HepG2 (cell line): ENCODE data around the gene DCAF12L1.

ENCODE experiments used
- ZFP41 ChIP-seq: sonication (generic); formaldehyde crosslinking; IDR thresholded peaks from 2 replicates; pipeline ENCODE4 v1.4.0; 2020; ENCODE audit warnings: mild to moderate bottlenecking, missing genetic modification reagents, borderline replicate concordance
- ZNF431 ChIP-seq: sonication (generic); formaldehyde crosslinking; IDR thresholded peaks from 2 replicates; pipeline ENCODE4 v1.9.0; 2022; ENCODE audit warnings: missing genetic modification reagents, low read depth, mild to moderate bottlenecking, borderline replicate concordance
- TF ChIP-seq, protein P1 (sequence below): sonication (generic); formaldehyde crosslinking; IDR thresholded peaks from 2 replicates; pipeline ENCODE4 v1.9.0; 2021; ENCODE audit warnings: missing genetic modification reagents, borderline replicate concordance
- TF ChIP-seq, protein P2 (sequence below): sonication (generic); formaldehyde crosslinking; IDR thresholded peaks from 2 replicates; pipeline ENCODE4 v1.4.0; 2020; ENCODE audit warnings: missing genetic modification reagents; ENCODE audit errors: not compliant biosample characterization

DNA sequence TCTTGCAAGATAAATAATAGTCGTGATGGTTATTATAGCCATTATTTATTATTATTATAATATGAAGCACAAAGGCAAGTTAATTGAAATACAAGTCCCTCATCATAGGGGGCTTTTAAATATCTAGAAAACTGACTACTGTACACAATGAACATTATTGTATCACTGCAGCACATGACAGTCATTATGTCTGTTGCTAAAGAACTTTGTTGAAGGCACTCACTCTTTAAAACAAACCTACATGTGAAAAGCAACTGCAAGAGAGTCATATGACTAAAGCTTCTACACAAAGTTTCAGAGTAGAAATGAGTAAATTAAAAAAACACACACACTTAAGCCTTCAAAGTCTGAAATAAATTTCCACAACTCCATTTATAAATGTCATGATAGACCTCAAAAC is 23.3 kb upstream of the DCAF12L1 start:
- TF ChIP-seq, protein P1, sequence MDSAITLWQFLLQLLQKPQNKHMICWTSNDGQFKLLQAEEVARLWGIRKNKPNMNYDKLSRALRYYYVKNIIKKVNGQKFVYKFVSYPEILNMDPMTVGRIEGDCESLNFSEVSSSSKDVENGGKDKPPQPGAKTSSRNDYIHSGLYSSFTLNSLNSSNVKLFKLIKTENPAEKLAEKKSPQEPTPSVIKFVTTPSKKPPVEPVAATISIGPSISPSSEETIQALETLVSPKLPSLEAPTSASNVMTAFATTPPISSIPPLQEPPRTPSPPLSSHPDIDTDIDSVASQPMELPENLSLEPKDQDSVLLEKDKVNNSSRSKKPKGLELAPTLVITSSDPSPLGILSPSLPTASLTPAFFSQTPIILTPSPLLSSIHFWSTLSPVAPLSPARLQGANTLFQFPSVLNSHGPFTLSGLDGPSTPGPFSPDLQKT (CRISPR knock-in tag), result no peak
- no peak for TF ChIP-seq ZFP41 (CRISPR knock-in tag)
- no peak for TF ChIP-seq ZNF431
- TF ChIP-seq, protein P2, sequence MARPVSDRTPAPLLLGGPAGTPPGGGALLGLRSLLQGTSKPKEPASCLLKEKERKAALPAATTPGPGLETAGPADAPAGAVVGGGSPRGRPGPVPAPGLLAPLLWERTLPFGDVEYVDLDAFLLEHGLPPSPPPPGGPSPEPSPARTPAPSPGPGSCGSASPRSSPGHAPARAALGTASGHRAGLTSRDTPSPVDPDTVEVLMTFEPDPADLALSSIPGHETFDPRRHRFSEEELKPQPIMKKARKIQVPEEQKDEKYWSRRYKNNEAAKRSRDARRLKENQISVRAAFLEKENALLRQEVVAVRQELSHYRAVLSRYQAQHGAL (CRISPR knock-in tag), result no peak
